ENCODE measurements around the gene ETF1. TPM values are rescaled to one million over a fixed set of nuclear protein-coding genes. Genes with fewer than 3 reads are reported as not detected.
A peak's percentile ranks its signal among the peaks of the same experiment; 100 is the strongest.

Gene ETF1
- total RNA-seq, 4 donors from 2014 or later, result 65.2 to 132 (median 103) TPM

DNA sequence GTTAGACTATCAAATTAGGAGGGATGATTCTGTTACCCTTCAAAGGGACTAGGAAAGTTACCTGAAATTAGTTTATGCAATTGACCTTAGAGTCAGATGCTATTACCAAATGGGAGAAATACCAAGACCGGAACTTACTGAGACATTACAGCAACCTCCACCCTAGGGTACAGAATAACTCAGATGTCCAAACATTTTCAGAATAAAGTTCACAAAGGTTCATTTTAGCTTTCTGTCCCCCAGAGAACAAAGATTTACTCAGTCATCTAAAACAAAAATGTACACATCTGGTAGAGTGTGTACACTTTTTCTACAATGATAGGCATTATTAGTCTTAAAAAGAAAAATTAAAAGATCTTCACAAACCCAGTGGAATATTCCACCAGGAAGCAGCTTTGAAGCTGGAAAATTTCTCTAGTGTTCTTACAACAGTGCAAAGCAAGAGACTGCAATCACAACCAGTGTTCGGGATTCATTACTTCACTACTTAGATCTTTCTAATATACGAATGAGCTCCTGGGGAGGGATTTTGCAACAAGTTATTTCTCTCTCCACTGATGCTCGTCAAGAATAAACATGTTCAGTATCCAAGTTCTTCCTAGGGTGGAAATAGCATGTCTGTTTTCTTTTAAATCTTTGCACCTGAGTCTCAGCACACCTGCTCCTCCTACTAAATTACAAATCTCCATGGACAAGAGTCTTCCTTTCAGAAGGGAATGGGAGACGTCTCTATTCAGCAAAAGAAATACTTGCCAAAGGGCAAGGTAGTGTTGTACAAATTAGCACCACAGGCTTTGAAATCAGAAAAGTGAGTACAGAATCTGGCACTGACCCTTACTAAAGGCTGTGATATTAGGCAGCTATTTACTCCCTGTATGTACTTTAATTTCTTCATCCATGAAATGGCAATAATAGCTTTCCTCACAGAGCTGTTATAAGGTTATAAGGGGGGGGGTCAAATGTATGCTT lies 8.8 kb downstream of the ETF1 start:
- no peak for TF ChIP-seq POLR2A (IDR thresholded peaks at IDR 0.05)
- TF ChIP-seq, protein P1, sequence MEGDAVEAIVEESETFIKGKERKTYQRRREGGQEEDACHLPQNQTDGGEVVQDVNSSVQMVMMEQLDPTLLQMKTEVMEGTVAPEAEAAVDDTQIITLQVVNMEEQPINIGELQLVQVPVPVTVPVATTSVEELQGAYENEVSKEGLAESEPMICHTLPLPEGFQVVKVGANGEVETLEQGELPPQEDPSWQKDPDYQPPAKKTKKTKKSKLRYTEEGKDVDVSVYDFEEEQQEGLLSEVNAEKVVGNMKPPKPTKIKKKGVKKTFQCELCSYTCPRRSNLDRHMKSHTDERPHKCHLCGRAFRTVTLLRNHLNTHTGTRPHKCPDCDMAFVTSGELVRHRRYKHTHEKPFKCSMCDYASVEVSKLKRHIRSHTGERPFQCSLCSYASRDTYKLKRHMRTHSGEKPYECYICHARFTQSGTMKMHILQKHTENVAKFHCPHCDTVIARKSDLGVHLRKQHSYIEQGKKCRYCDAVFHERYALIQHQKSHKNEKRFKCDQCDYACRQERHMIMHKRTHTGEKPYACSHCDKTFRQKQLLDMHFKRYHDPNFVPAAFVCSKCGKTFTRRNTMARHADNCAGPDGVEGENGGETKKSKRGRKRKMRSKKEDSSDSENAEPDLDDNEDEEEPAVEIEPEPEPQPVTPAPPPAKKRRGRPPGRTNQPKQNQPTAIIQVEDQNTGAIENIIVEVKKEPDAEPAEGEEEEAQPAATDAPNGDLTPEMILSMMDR (IDR thresholded peaks at IDR 0.05), result no peak
- 50 to 64% methylated on average over 5 of the region's 5 CpGs for WGBS, 2 donors
- no peak overlapping the region for H3K27ac ChIP-seq
- intact Hi-C loops (cut with DNase I), result no loop called here
- no peak for DNase-seq
- peaks cover 0 to 65% (median 0%) of the 10 kb centered on the region in 3 donors for H3K36me3 ChIP-seq
- peaks cover 0 to 72% (median 18%) of the 10 kb centered on the region in 3 donors for H3K4me1 ChIP-seq
- H3K9me3 ChIP-seq, result no peaks in the 10 kb centered on the region
- no peaks in the 10 kb centered on the region for H3K27me3 ChIP-seq
- H3K4me3 ChIP-seq, result no peak overlapping the region

DNA sequence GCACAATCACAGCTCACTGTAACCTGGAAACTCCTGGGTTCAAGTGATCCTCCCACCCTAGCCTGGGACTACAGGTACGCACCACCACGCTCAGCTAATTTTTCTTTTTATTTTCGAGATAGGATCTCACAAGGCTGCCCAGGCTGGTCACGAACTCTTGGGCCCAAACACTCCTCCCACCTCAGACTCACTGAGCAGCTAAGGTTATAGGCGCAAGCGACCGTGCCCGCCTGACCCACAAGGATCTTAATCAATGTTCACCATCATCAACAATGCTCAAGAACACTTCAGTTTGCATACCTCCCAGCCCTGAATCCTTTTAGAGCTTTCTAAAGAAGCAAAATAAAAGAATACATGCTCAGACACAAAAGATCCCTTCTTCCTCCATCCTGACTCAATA lies 13.2 kb downstream of the ETF1 start:
- H3K27ac ChIP-seq, result peak overlapping the region in 3 of 4 donors; percentile 11 to 52 (median 15)
- H3K4me1 ChIP-seq, result peaks cover 0 to 65% (median 14%) of the 10 kb centered on the region in 3 donors

DNA sequence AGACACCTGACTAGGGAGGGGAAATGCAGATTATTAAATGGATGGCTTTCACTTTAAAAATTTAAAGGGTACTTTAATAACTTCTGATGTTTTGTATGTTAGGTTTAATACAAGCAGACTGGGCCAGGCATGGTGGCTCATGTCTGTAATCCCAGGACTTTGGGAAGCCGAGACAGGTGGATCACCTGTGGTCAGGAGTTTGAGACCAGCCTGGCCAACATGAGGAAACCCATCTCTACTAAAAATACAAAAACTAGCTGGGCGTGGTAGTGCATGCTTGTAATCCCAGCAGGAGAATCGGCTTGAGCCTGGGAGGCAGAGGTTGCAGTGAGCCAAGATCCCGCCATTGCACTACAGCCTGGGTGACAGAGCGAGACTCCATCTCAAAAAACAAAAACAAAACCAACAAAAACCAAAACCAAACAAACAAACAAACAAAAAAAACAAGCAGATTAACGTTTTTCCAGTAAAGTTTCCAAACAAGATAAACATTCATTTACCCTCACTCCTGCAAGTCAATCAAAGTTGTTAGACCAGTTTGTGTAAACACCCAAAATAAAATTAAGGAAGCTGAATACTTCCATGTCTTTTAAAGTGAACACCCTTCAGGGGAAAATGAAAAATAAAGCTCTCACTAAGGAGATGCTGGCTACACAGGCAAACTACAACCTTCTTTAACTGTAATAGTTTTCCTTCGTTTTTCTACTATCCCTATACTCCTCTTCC lies 14.1 kb downstream of the ETF1 start:
- H3K4me3 ChIP-seq, result no peak overlapping the region
- intact Hi-C loops (cut with DNase I), result no loop called here
- H3K4me1 ChIP-seq, result peaks cover 0 to 56% (median 14%) of the 10 kb centered on the region in 3 donors
- TF ChIP-seq POLR2A (IDR thresholded peaks at IDR 0.05), result no peak
- TF ChIP-seq, protein P1 (IDR thresholded peaks at IDR 0.05), result no peak
- H3K27ac ChIP-seq, result peak overlapping the region in 3 of 4 donors; percentile 11 to 52 (median 15)
- peaks cover 0 to 57% (median 0%) of the 10 kb centered on the region in 3 donors for H3K36me3 ChIP-seq
- 49 to 67% methylated on average over 7 of the region's 7 CpGs for WGBS, 2 donors
- DNase-seq, result no peak
- no peaks in the 10 kb centered on the region for H3K27me3 ChIP-seq
- H3K9me3 ChIP-seq, result no peaks in the 10 kb centered on the region

More for the DNA sequence above, 13.2 kb downstream of the ETF1 start:
- TF ChIP-seq, protein P1 (IDR thresholded peaks at IDR 0.05), result no peak
- TF ChIP-seq POLR2A (IDR thresholded peaks at IDR 0.05), result no peak
- no peaks in the 10 kb centered on the region for H3K9me3 ChIP-seq
- intact Hi-C loops (cut with DNase I), result no loop called here
- WGBS, 2 donors, result 90 to 96% methylated on average over 8 of the region's 8 CpGs
- H3K4me3 ChIP-seq, result no peak overlapping the region
- peaks cover 0 to 59% (median 0%) of the 10 kb centered on the region in 3 donors for H3K36me3 ChIP-seq
- H3K27me3 ChIP-seq, result no peaks in the 10 kb centered on the region
- no peak for DNase-seq

DNA sequence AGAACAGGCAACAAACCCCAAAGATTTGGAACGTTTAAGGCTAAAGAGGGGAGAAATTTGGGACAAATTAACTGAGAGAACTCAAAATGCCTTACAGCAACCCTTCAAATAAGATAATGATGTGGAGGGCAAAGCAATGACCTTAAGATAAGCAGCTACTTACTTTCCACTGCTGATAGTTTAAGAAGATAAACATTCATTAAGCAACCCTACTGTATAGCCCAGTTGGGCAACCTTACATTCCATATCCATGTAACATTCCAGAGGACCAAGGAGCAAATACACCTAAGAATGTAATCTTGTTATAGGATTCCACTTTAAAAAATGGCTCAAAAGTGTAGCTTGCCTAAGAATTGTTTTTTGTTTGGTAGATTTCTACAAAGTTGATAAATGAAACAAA lies 14.8 kb downstream of the ETF1 start:
- 56 to 79% methylated on average over 1 of the region's 1 CpG for WGBS, 2 donors
- Histone ChIP-seq H3K36me3 (peaks cover 0 to 54% (median 0%) of the 10 kb centered on the region in 3 donors), H3K27me3 (no peaks in the 10 kb centered on the region), H3K4me3 (no peak overlapping the region), H3K4me1 (peaks cover 0 to 56% (median 14%) of the 10 kb centered on the region in 3 donors), H3K27ac (no peak overlapping the region), H3K9me3 (no peaks in the 10 kb centered on the region)
- TF ChIP-seq, protein P1 (IDR thresholded peaks at IDR 0.05), result no peak
- TF ChIP-seq POLR2A (IDR thresholded peaks at IDR 0.05), result no peak
- no peak for DNase-seq
- intact Hi-C loops (cut with DNase I), result no loop called here
